Measurements from ENCODE around the gene FASTK.

DNA sequence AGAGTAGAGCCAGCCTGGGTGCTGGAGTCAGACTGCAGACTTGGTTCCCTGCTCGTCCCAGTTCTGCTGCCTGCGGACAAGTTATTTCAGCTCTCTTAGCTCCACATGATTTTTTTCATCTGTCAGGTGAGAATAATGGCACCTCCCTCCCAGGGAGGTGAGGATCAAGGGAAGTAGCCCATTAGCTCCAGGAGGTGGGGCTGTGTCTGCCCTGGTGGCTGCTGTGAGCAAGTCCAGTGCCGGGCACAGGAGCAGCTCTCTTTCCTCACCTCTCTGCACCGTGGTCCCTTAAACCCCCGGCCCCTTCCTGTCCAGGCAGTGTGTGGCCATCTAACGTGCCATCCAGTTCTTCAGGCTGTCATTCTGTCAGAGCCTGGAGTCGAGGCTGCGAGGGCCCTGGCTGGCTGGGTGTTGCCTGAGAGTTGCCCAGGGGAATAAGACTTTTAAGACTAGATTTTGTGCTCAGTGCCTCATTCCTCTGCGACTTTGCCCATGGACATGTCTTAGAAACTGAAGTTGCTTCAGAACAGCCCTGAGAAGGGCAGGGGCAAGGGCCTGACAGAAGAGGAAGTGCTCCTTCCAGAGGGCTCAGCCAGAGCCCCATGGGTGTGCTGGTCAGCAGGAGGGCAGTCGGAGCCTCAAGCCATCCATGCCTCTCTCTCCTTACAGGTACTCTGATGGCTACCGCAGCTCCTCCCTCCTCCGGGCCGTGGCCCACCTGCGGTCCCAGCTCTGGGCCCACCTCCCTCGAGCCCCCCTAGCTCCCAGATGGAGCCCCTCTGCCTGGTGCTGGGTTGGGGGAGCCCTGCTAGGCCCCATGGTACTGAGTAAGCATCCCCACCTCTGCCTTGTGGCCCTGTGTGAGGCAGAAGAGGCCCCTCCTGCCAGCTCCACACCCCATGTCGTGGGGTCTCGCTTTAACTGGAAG is 47.4 kb downstream of the FASTK start:
- TF ChIP-seq CTCF (IDR thresholded peaks at IDR 0.05): no peak
- TF ChIP-seq EZH2 (IDR thresholded peaks at IDR 0.05): no peak
- no peak for TF ChIP-seq EZH2phosphoT487 (IDR thresholded peaks at IDR 0.05)
